ENCODE results near the gene KCNJ6. TPM values are rescaled to one million over a fixed set of nuclear protein-coding genes. Genes with fewer than 3 reads are reported as not detected.

The KCNJ6 gene
- total and polyA plus RNA-seq, 9 of the 15 experiments (the other 6 are each of a cell fraction or from before 2014, with no cell fraction given): 0.06 to 0.21 (median 0.13) TPM; not detected in 1

DNA sequence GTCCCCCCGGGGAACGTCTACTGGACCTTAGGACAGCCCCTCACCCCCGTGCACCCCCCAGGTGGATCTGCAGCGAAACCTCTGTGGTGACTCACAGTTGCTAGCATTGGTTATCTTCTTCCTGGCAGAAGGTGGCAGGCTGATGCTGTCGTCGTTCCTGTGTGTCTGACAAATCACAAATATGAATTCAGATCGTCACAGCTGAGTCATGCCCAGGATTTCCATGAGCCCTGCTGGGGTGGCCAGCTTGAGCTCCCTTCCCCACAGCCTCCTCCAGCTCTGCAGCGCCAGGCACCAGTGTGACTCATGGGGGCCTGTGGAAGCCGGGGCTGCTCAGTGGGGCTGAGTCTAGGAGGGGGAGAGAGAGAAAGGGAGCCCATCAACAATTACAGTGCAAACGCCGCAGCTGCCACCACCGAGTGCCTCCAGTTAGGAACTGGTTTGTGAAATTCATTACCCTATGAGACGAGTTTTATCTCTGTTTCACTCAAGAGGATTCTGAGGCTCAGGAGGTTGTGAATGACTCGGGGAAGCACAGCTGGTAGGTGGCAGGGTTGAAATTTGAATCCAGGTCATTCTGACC is 351.8 kb downstream of the KCNJ6 start (continued):
- TF ChIP-seq E2F3 (CRISPR knock-in tag; IDR thresholded peaks at IDR 0.05): no peak
- TF ChIP-seq, protein P1, sequence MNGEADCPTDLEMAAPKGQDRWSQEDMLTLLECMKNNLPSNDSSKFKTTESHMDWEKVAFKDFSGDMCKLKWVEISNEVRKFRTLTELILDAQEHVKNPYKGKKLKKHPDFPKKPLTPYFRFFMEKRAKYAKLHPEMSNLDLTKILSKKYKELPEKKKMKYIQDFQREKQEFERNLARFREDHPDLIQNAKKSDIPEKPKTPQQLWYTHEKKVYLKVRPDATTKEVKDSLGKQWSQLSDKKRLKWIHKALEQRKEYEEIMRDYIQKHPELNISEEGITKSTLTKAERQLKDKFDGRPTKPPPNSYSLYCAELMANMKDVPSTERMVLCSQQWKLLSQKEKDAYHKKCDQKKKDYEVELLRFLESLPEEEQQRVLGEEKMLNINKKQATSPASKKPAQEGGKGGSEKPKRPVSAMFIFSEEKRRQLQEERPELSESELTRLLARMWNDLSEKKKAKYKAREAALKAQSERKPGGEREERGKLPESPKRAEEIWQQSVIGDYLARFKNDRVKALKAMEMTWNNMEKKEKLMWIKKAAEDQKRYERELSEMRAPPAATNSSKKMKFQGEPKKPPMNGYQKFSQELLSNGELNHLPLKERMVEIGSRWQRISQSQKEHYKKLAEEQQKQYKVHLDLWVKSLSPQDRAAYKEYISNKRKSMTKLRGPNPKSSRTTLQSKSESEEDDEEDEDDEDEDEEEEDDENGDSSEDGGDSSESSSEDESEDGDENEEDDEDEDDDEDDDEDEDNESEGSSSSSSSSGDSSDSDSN (IDR thresholded peaks at IDR 0.05; ENCODE audit: borderline replicate concordance in 1 of 2, low read depth in 2 of 2, low read length in 2 of 2): peak in 1 of 2 experiments; percentile 73; a peak in 2 of 4 replicates
- TF ChIP-seq CREB1 (IDR thresholded peaks at IDR 0.05): peak; percentile 87
- no peak for TF ChIP-seq CREB1 (CRISPR knock-in tag; IDR thresholded peaks at IDR 0.05)
- no peak for TF ChIP-seq ARHGAP35 (IDR thresholded peaks at IDR 0.05; ENCODE audit: partially characterized antibody)
- peak; percentile 13 for TF ChIP-seq HMGN3 (IDR thresholded peaks at IDR 0.05; ENCODE audit: borderline replicate concordance, extremely low read depth, insufficient read length, low read depth, low read length)
- no peak for TF ChIP-seq TCF7 (IDR thresholded peaks at IDR 0.05; ENCODE audit: borderline replicate concordance)
- no peak for TF ChIP-seq CBFB (CRISPR knock-in tag; IDR thresholded peaks at IDR 0.05)
- TF ChIP-seq ZNF589 (CRISPR knock-in tag; IDR thresholded peaks at IDR 0.05; ENCODE audit: low read depth): no peak; the same call in 1 of the 2 replicates
- peak; percentile 74 for TF ChIP-seq NCOA1 (IDR thresholded peaks at IDR 0.05; ENCODE audit: low read depth)
- no peak for TF ChIP-seq PRMT5 (CRISPR knock-in tag; IDR thresholded peaks at IDR 0.05)
- TF ChIP-seq ZNF311 (CRISPR knock-in tag; IDR thresholded peaks at IDR 0.05): no peak
- no peak for TF ChIP-seq NUFIP1 (IDR thresholded peaks at IDR 0.05; ENCODE audit: partially characterized antibody)
- no peak for TF ChIP-seq MBD2 (IDR thresholded peaks at IDR 0.05; ENCODE audit: borderline replicate concordance, low read depth)
- peak; percentile 76 for TF ChIP-seq CTBP1 (IDR thresholded peaks at IDR 0.05; ENCODE audit: borderline replicate concordance)
- peak in 1 of 2 experiments; percentile 52 for TF ChIP-seq TRIM24 (IDR thresholded peaks at IDR 0.05)
- TF ChIP-seq PHB (CRISPR knock-in tag; IDR thresholded peaks at IDR 0.05): no peak
- no peak for TF ChIP-seq XRCC3 (IDR thresholded peaks at IDR 0.05)
- TF ChIP-seq POLR2AphosphoS2 (IDR thresholded peaks at IDR 0.05; ENCODE audit: low read length): no peak
- no peak; the same call in 1 of the 2 replicates for TF ChIP-seq KLF16 (IDR thresholded peaks at IDR 0.05)
- no peak for TF ChIP-seq SMAD3 (CRISPR knock-in tag; conservative IDR thresholded peaks at IDR 0.05)
- TF ChIP-seq POLR2A (conservative IDR thresholded peaks at IDR 0.05): no peak
- no peak for TF ChIP-seq TGIF2 (CRISPR knock-in tag; IDR thresholded peaks at IDR 0.05)
- no peak for TF ChIP-seq ZNF408 (CRISPR knock-in tag; IDR thresholded peaks at IDR 0.05; ENCODE audit: low read depth)
- TF ChIP-seq KAT8 (IDR thresholded peaks at IDR 0.05; ENCODE audit: low read depth): no peak
- no peak for TF ChIP-seq CREBBP (IDR thresholded peaks at IDR 0.05; ENCODE audit: low read depth, low read length)
- no peak for TF ChIP-seq POLR2G (IDR thresholded peaks at IDR 0.05; ENCODE audit: low read depth, low read length)
- TF ChIP-seq, protein P2, sequence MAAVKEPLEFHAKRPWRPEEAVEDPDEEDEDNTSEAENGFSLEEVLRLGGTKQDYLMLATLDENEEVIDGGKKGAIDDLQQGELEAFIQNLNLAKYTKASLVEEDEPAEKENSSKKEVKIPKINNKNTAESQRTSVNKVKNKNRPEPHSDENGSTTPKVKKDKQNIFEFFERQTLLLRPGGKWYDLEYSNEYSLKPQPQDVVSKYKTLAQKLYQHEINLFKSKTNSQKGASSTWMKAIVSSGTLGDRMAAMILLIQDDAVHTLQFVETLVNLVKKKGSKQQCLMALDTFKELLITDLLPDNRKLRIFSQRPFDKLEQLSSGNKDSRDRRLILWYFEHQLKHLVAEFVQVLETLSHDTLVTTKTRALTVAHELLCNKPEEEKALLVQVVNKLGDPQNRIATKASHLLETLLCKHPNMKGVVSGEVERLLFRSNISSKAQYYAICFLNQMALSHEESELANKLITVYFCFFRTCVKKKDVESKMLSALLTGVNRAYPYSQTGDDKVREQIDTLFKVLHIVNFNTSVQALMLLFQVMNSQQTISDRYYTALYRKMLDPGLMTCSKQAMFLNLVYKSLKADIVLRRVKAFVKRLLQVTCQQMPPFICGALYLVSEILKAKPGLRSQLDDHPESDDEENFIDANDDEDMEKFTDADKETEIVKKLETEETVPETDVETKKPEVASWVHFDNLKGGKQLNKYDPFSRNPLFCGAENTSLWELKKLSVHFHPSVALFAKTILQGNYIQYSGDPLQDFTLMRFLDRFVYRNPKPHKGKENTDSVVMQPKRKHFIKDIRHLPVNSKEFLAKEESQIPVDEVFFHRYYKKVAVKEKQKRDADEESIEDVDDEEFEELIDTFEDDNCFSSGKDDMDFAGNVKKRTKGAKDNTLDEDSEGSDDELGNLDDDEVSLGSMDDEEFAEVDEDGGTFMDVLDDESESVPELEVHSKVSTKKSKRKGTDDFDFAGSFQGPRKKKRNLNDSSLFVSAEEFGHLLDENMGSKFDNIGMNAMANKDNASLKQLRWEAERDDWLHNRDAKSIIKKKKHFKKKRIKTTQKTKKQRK (IDR thresholded peaks at IDR 0.05; ENCODE audit: borderline replicate concordance, low read depth, low read length): no peak

All from K562 (cell line).